Sigmoid colon (tissue), 7 donors: ENCODE results near the gene TBCCD1. TPM values are rescaled to one million over a fixed set of nuclear protein-coding genes. Genes with fewer than 3 reads are reported as not detected.

ENCODE experiments used
- DNase-seq: peaks from one replicate; pipeline ENCODE4 v3.0.0-alpha.2; 2019
- H3K27ac ChIP-seq, 4 donors: fragments of 200-600 bp; sonication (generic); one replicate each; pipeline ENCODE4 v1.5.1; 2016 to 2019; ENCODE audit warnings: mild to moderate bottlenecking in 1 of 4
- H3K27me3 ChIP-seq, 3 donors: fragments of 200-600 bp; sonication (generic); one replicate each; pipeline ENCODE4 v1.5.1; 2019; ENCODE audit warnings: mild to moderate bottlenecking in 1 of 3
- H3K36me3 ChIP-seq, 4 donors: fragments of 200-600 bp; sonication (generic); one replicate each; pipeline ENCODE4 v1.5.1; 2016 to 2019
- H3K4me1 ChIP-seq, 4 donors: fragments of 200-600 bp; sonication (generic); one replicate each; pipeline ENCODE4 v1.5.1; 2017 to 2019
- H3K4me3 ChIP-seq, 4 donors: fragments of 200-600 bp; sonication (generic); one replicate each; pipeline ENCODE4 v1.5.1; 2017 to 2019; ENCODE audit warnings: mild to moderate bottlenecking in 2 of 4, moderate library complexity in 1 of 4
- H3K9me3 ChIP-seq, 4 donors: fragments of 200-600 bp in 3 of 4; sonication (generic) in 3 of 4; one replicate each; pipeline versions ENCODE4 v1.5.1 to v1.6.1; 2013 to 2019
- EP300 ChIP-seq, 4 donors: sonication (generic); formaldehyde crosslinking; IDR thresholded peaks; one replicate each; pipeline ENCODE4 v1.6.1; 2017; ENCODE audit warnings: antibody characterized with exemption in 4 of 4
- POLR2A ChIP-seq, 2 donors: fragments of 450-650 bp; IDR thresholded peaks; one replicate each; pipeline ENCODE4 v1.6.1; 2016; ENCODE audit warnings: antibody characterized with exemption in 2 of 2, mild to moderate bottlenecking in 2 of 2, moderate library complexity in 2 of 2
- POLR2AphosphoS5 ChIP-seq, 4 donors: sonication (generic); formaldehyde crosslinking; IDR thresholded peaks; one replicate each; pipeline ENCODE4 v1.6.1; 2017; ENCODE audit warnings: antibody characterized with exemption in 4 of 4
- WGBS, 2 donors: extraction: QIAGEN DNeasy Blood & Tissue Kit; methylation state at CpG; one replicate each; pipeline ENCODE4 v1.1.7; 2013; 5-methylcytosine and 5-hydroxymethylcytosine counted together
- intact Hi-C: fragments of 100-400 bp; cut with DNase I; formaldehyde crosslinking; loops from one replicate; pipeline ENCODE4 v1.15.1; 2023
- polyA plus RNA-seq, 3 donors: library from polyadenylated mRNA; stranded (reverse); fragments of 200-250 nt; gene quantifications; one replicate each; pipeline ENCODE4 v1.2.3, GENCODE V29; 2013
- total RNA-seq, 4 donors: library from RNA; depleted of rRNA; stranded (reverse); fragments of >200 nt; gene quantifications; one replicate each; pipeline ENCODE4 v1.1.0, GENCODE V29; 2016
- TF ChIP-seq, protein P1 (sequence below), 4 experiments: fragments of 450-650 bp in 3 of 4; fragments of 200-600 bp in 1 of 4; IDR thresholded peaks; one replicate each; pipeline ENCODE4 v1.5.1; 2016 to 2019; ENCODE audit warnings: antibody characterized with exemption in 4 of 4, mild to moderate bottlenecking in 3 of 4, moderate library complexity in 2 of 4
- donor health status: healthy with polysubstance abuse.
- donor health status: Bipolar disorder and iron deficiency.
- donor health status: healthy.

Gene TBCCD1
- total and polyA plus RNA-seq, 7 donors = 4.9 to 14.3 (median 9.7) TPM

DNA sequence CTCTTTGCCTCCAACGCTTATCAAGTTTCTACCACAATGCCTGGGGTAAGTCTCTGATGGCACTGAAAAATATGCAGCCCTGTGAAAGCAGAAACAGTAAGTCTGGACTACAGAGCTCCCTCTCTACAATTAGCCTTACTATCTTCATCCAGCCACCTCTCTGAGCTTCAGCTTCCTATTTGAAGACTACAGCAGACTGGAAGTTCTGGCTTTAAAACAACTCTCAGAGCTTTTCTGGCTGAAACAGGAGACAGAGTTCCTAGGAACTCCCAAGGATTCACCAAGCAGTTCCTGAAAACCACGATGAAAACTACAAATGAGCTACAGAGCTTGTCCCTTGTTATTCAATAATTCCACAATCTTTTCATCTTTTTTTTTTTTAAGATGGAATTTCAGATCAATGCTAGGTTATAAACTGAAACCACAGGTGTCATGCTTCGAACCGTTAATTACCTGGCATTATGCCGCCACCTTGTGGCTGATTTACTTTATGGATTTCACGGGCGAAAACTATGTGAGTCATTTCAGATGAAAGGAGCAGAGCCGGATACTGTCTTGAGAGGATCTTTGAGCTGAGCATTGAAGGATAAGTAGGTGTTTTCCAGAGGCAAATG is 26.8 kb downstream of the TBCCD1 start:
- intact Hi-C loops = loop anchor here (1.0 to 5.0 kb wide), 3 partner anchors 180 to 558 kb away; no protein-coding TSS in a partner anchor
- Histone ChIP-seq H3K4me1 (peaks cover 0 to 7% (median 4%) of the 10 kb centered on the region in 4 donors), H3K36me3 (peaks cover 0 to 10% (median 0%) of the 10 kb centered on the region in 4 donors), H3K27ac (peak overlapping the region in 1 of 4 donors; percentile 21), H3K9me3 (no peaks in the 10 kb centered on the region), H3K27me3 (no peaks in the 10 kb centered on the region), H3K4me3 (peak overlapping the region in 2 of 4 donors; percentile 23 to 25)
- no peak for TF ChIP-seq POLR2A (IDR thresholded peaks at IDR 0.05)
- TF ChIP-seq POLR2AphosphoS5 (IDR thresholded peaks at IDR 0.05) = peak in 1 of 4 donors; percentile 12
- TF ChIP-seq, protein P1, sequence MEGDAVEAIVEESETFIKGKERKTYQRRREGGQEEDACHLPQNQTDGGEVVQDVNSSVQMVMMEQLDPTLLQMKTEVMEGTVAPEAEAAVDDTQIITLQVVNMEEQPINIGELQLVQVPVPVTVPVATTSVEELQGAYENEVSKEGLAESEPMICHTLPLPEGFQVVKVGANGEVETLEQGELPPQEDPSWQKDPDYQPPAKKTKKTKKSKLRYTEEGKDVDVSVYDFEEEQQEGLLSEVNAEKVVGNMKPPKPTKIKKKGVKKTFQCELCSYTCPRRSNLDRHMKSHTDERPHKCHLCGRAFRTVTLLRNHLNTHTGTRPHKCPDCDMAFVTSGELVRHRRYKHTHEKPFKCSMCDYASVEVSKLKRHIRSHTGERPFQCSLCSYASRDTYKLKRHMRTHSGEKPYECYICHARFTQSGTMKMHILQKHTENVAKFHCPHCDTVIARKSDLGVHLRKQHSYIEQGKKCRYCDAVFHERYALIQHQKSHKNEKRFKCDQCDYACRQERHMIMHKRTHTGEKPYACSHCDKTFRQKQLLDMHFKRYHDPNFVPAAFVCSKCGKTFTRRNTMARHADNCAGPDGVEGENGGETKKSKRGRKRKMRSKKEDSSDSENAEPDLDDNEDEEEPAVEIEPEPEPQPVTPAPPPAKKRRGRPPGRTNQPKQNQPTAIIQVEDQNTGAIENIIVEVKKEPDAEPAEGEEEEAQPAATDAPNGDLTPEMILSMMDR (IDR thresholded peaks at IDR 0.05) = peak; percentile 62 to 73 (median 66)
- peak; percentile 82 for DNase-seq
- 11 to 12% methylated on average over 8 of the region's 8 CpGs for WGBS, 2 donors

DNA sequence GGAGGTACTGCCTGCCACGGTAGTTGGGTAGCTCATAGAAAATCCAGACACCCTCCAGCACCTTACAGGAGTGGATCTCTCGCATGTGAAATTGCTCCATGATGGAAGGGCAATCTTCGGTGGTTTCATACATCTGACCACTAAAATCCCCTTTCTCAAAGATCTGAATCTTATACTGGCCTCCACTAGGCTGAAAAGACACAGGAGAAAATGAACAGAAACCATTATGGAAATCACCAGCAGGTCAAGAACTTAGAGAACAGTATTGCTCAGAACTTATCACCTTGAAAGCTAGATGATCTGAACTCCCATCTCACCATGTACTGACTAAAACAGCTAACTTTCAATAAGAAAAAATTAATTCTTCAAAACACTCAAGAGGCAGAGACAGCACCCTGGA is 28.4 kb downstream of the TBCCD1 start:
- TF ChIP-seq POLR2AphosphoS5 (IDR thresholded peaks at IDR 0.05) (no peak), POLR2A (IDR thresholded peaks at IDR 0.05) (no peak), EP300 (IDR thresholded peaks at IDR 0.05) (no peak)
- TF ChIP-seq, protein P1 (IDR thresholded peaks at IDR 0.05) = no peak
- no peaks in the 10 kb centered on the region for H3K9me3 ChIP-seq
- H3K4me1 ChIP-seq = peaks cover 0 to 7% (median 4%) of the 10 kb centered on the region in 4 donors
- intact Hi-C loops = no loop called here
- H3K4me3 ChIP-seq = no peak overlapping the region
- WGBS, 2 donors = 92 to 94% methylated on average over 3 of the region's 3 CpGs
- no peak for DNase-seq
- no peak overlapping the region for H3K27ac ChIP-seq
- no peaks in the 10 kb centered on the region for H3K27me3 ChIP-seq
- peaks cover 0 to 4% (median 0%) of the 10 kb centered on the region in 4 donors for H3K36me3 ChIP-seq

DNA sequence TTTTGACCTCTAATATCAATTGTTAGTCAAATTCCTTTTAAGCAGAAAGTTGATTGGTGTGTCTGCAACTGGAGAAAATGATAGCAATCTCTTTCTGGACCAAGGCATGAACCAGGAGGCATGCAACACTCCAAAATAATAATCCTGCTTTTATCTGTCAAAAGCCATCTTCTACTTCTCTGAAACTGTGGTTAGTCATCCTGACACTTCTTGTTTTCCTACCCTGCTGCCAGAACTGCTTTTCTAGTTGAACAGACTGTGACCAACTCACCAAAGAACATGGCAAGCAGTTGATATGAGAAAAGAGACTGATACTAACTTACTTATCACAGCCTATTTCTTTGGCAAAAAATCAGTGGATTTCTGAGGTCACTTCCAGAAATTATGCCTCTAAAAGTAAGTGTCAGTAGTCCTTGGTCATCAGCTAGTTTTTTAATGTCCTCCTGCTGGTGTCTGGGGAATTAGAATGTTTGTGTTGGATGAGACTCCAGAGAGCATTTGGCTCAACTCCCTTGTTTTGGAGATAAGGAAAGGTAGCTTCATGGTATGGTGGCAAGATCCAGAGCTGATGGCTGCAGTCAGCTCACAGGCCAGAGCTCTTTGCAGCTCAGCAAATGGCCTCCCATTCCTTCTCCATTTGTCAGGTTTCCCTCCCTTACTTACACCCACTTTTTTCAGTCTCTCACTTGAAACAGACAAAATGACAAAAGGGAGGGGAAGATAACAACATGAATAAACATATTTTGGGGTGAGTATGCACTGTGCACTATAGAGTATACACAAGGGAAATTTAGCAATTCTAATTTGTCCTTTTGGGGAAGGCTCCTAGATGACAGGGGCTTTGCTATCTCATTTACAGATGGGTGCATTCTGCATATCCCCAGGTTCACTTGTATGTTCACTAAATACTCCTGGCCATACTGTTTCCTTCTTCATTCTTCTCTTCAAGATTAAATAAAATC is 30.0 kb downstream of the TBCCD1 start:
- no peak for DNase-seq
- intact Hi-C loops = no loop called here
- peaks cover 0 to 7% (median 4%) of the 10 kb centered on the region in 4 donors for H3K4me1 ChIP-seq
- H3K4me3 ChIP-seq = no peak overlapping the region
- no peak overlapping the region for H3K27ac ChIP-seq
- H3K9me3 ChIP-seq = no peaks in the 10 kb centered on the region
- no peaks in the 10 kb centered on the region for H3K36me3 ChIP-seq
- no peaks in the 10 kb centered on the region for H3K27me3 ChIP-seq
- TF ChIP-seq EP300 (IDR thresholded peaks at IDR 0.05) (no peak), POLR2A (IDR thresholded peaks at IDR 0.05) (no peak), POLR2AphosphoS5 (IDR thresholded peaks at IDR 0.05) (no peak)
- TF ChIP-seq, protein P1 (IDR thresholded peaks at IDR 0.05) = no peak

DNA sequence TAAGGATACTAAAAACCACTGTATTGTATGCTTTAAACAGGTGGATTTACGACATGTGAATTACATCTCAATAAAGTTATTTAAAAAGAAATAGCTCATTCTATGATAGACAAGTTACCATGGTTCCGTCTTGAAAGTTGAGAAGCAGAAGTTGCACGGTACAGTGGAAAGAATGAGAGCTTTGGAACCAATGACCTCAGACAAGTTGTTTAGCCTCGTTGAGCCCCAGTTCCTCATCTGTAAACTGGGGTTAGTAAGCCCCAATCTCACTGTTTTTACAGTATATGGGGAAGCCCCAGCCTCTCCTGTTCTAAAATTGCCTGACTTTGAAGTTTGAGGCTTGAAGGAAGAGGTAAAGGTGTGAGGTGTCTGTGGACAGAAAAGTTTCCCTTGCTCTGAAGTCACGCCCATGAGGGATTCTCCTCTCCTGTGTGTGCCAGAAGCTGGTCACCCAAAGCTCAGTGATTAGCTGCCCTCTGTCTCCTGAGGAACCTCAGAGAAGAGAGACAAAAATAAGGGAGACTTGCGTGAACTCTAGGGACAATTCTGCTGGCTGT is 32.9 kb downstream of the TBCCD1 start:
- H3K4me3 ChIP-seq = no peak overlapping the region
- 32 to 44% methylated on average over 6 of the region's 6 CpGs for WGBS, 2 donors
- H3K4me1 ChIP-seq = no peaks in the 10 kb centered on the region
- H3K36me3 ChIP-seq = no peaks in the 10 kb centered on the region
- no peaks in the 10 kb centered on the region for H3K27me3 ChIP-seq
- TF ChIP-seq EP300 (IDR thresholded peaks at IDR 0.05) (no peak), POLR2A (IDR thresholded peaks at IDR 0.05) (no peak), POLR2AphosphoS5 (IDR thresholded peaks at IDR 0.05) (no peak)
- TF ChIP-seq, protein P1 (IDR thresholded peaks at IDR 0.05) = no peak
- intact Hi-C loops = no loop called here
- H3K9me3 ChIP-seq = no peaks in the 10 kb centered on the region
- no peak overlapping the region for H3K27ac ChIP-seq
- DNase-seq = no peak
